Measurements from ENCODE around the gene C15orf40. TPM values are rescaled to one million over a fixed set of nuclear protein-coding genes. Genes with fewer than 3 reads are reported as not detected.

The C15orf40 gene
- total and polyA plus RNA-seq, 4 donors = 7.3 to 25.2 (median 11.3) TPM

- Histone ChIP-seq H3K4me1 (ENCODE audit: control insufficient read depth in 4 of 4, insufficient read depth in 4 of 4, low read length in 3 of 4) (peaks cover 8 to 42% (median 34%) of the 10 kb centered on the region in 4 donors), H3K4me3 (ENCODE audit: low read depth in 1 of 3, low read length in 3 of 3) (no peak overlapping the region), H3K36me3 (ENCODE audit: control insufficient read depth in 4 of 4, insufficient read depth in 3 of 4, low read depth in 1 of 4, low read length in 3 of 4) (no peaks in the 10 kb centered on the region), H3K9ac (ENCODE audit: low read depth in 1 of 2, low read length in 2 of 2) (no peak overlapping the region), H3K27ac (ENCODE audit: low read depth in 1 of 2, low read length in 2 of 2) (no peak overlapping the region), H3K27me3 (ENCODE audit: control insufficient read depth in 4 of 4, insufficient read depth in 4 of 4, low read length in 3 of 4) (no peaks in the 10 kb centered on the region), H3K9me3 (ENCODE audit: control insufficient read depth in 4 of 4, low read length in 3 of 4) (no peaks in the 10 kb centered on the region)
- 53% methylated on average over 1 of the region's 1 CpG for WGBS
- no peak for DNase-seq (ENCODE audit: low spot score)
- no peak for TF ChIP-seq ATF3 (IDR thresholded peaks at IDR 0.05)
- no peak for TF ChIP-seq EGR1 (IDR thresholded peaks at IDR 0.05; ENCODE audit: low read depth in 2 of 2)
- no peak for TF ChIP-seq JUND (IDR thresholded peaks at IDR 0.05)
- TF ChIP-seq MAX (IDR thresholded peaks at IDR 0.05) = no peak
- TF ChIP-seq GABPA (IDR thresholded peaks at IDR 0.05 in 1 of 2, conservative IDR thresholded peaks at IDR 0.05 in 1 of 2) = no peak
- no peak for TF ChIP-seq HNF4G (IDR thresholded peaks at IDR 0.05)
- no peak for TF ChIP-seq RXRA (IDR thresholded peaks at IDR 0.05)
- TF ChIP-seq YY1 (IDR thresholded peaks at IDR 0.05) = no peak
Observed at GRCh38 chr15:82972990-82973389, 38.4 kb downstream of the C15orf40 start.

GRCh38 chr15:82971218-82971984 lies 40.0 kb downstream of the C15orf40 start:
- peaks cover 8 to 42% (median 34%) of the 10 kb centered on the region in 4 donors for H3K4me1 ChIP-seq (ENCODE audit: control insufficient read depth in 4 of 4, insufficient read depth in 4 of 4, low read length in 3 of 4)
- H3K9ac ChIP-seq (ENCODE audit: low read depth in 1 of 2, low read length in 2 of 2) = no peak overlapping the region
- no peaks in the 10 kb centered on the region for H3K9me3 ChIP-seq (ENCODE audit: control insufficient read depth in 4 of 4, low read length in 3 of 4)
- TF ChIP-seq TAF1 (conservative IDR thresholded peaks at IDR 0.05) (peak; percentile 62), SP1 (IDR thresholded peaks at IDR 0.05) (peak; percentile 45), MAX (IDR thresholded peaks at IDR 0.05) (no peak), ATF3 (IDR thresholded peaks at IDR 0.05) (no peak), RXRA (IDR thresholded peaks at IDR 0.05) (peak in 1 of 2 donors; percentile 26), RAD21 (IDR thresholded peaks at IDR 0.05) (peak in 1 of 2 donors; percentile 22), HNF4G (IDR thresholded peaks at IDR 0.05) (no peak)
- no peaks in the 10 kb centered on the region for H3K27me3 ChIP-seq (ENCODE audit: control insufficient read depth in 4 of 4, insufficient read depth in 4 of 4, low read length in 3 of 4)
- peak overlapping the region; percentile 47 to 53 for H3K27ac ChIP-seq (ENCODE audit: low read depth in 1 of 2, low read length in 2 of 2)
- no peak for DNase-seq (ENCODE audit: low spot score)
- no peak overlapping the region for H3K4me3 ChIP-seq (ENCODE audit: low read depth in 1 of 3, low read length in 3 of 3)
- WGBS = 35% methylated on average over 2 of the region's 2 CpGs
- no peaks in the 10 kb centered on the region for H3K36me3 ChIP-seq (ENCODE audit: control insufficient read depth in 4 of 4, insufficient read depth in 3 of 4, low read depth in 1 of 4, low read length in 3 of 4)

- 28% methylated on average over 1 of the region's 1 CpG for WGBS
- H3K4me1 ChIP-seq (ENCODE audit: control insufficient read depth in 4 of 4, insufficient read depth in 4 of 4, low read length in 3 of 4) = peaks cover 8 to 42% (median 34%) of the 10 kb centered on the region in 4 donors
- H3K9me3 ChIP-seq (ENCODE audit: control insufficient read depth in 4 of 4, low read length in 3 of 4) = no peaks in the 10 kb centered on the region
- peak overlapping the region; percentile 47 to 53 for H3K27ac ChIP-seq (ENCODE audit: low read depth in 1 of 2, low read length in 2 of 2)
- no peak for DNase-seq (ENCODE audit: low spot score)
- no peak overlapping the region for H3K4me3 ChIP-seq (ENCODE audit: low read depth in 1 of 3, low read length in 3 of 3)
- H3K36me3 ChIP-seq (ENCODE audit: control insufficient read depth in 4 of 4, insufficient read depth in 3 of 4, low read depth in 1 of 4, low read length in 3 of 4) = no peaks in the 10 kb centered on the region
- H3K9ac ChIP-seq (ENCODE audit: low read depth in 1 of 2, low read length in 2 of 2) = no peak overlapping the region
- H3K27me3 ChIP-seq (ENCODE audit: control insufficient read depth in 4 of 4, insufficient read depth in 4 of 4, low read length in 3 of 4) = no peaks in the 10 kb centered on the region
- peak; percentile 91 to 94 for TF ChIP-seq RXRA (IDR thresholded peaks at IDR 0.05)
- TF ChIP-seq GABPA (IDR thresholded peaks at IDR 0.05 in 1 of 2, conservative IDR thresholded peaks at IDR 0.05 in 1 of 2) = peak in 1 of 2 donors; percentile 56
- peak; percentile 74 for TF ChIP-seq HNF4G (IDR thresholded peaks at IDR 0.05)
- TF ChIP-seq REST (IDR thresholded peaks at IDR 0.05) = peak; percentile 44
- peak; percentile 86 for TF ChIP-seq NR2F2 (IDR thresholded peaks at IDR 0.05)
- peak; percentile 41 to 79 for TF ChIP-seq JUND (IDR thresholded peaks at IDR 0.05)
- TF ChIP-seq HNF4A (conservative IDR thresholded peaks at IDR 0.05) = peak; percentile 93 to 94
- no peak for TF ChIP-seq CTCF (IDR thresholded peaks at IDR 0.05; ENCODE audit: low read depth, low read length, missing input control)
- TF ChIP-seq YY1 (IDR thresholded peaks at IDR 0.05) = peak; percentile 87
- TF ChIP-seq EGR1 (IDR thresholded peaks at IDR 0.05; ENCODE audit: low read depth in 2 of 2) = peak in 1 of 2 donors; percentile 27
- TF ChIP-seq TAF1 (conservative IDR thresholded peaks at IDR 0.05) = no peak
- peak; percentile 79 for TF ChIP-seq ZBTB33 (IDR thresholded peaks at IDR 0.05)
- peak; percentile 83 for TF ChIP-seq FOXA2 (IDR thresholded peaks at IDR 0.05)
- peak; percentile 77 for TF ChIP-seq FOXA1 (IDR thresholded peaks at IDR 0.05)
Observed at GRCh38 chr15:82970696-82971095, 40.7 kb downstream of the C15orf40 start.

Measured in liver (tissue), 9 donors.